Measurements from ENCODE around the gene ATG2A. TPM values are rescaled to one million over a fixed set of nuclear protein-coding genes. Genes with fewer than 3 reads are reported as not detected.
A peak's percentile ranks its signal among the peaks of the same experiment; 100 is the strongest.

ATG2A gene
- total and polyA plus RNA-seq, 10 of the 15 experiments (the other 5 are each of a cell fraction or from before 2014, with no cell fraction given), result 0.08 to 19.0 (median 4.6) TPM

- TF ChIP-seq CUX1 (IDR thresholded peaks at IDR 0.05; ENCODE audit: insufficient replicate concordance, low read depth, low read length) (no peak), KLF5 (IDR thresholded peaks at IDR 0.05; ENCODE audit: partially characterized antibody) (peak; percentile 54), SMARCA5 (IDR thresholded peaks at IDR 0.05) (peak; percentile 91), GABPA (IDR thresholded peaks at IDR 0.05; ENCODE audit: low read depth) (no peak), KAT2A (conservative IDR thresholded peaks at IDR 0.05; ENCODE audit: control insufficient read depth, low read depth, low read length) (no peak), CBX5 (IDR thresholded peaks at IDR 0.05; ENCODE audit: low read depth) (no peak), TCF7 (IDR thresholded peaks at IDR 0.05; ENCODE audit: borderline replicate concordance) (no peak), ZNF592 (IDR thresholded peaks at IDR 0.05) (0 out of 2 replicates have a peak, but pooled peaks have one; percentile 12), RAD51 (IDR thresholded peaks at IDR 0.05) (no peak), ZNF384 (IDR thresholded peaks at IDR 0.05; ENCODE audit: borderline replicate concordance, low read depth, low read length) (no peak), SPI1 (IDR thresholded peaks at IDR 0.05; ENCODE audit: borderline replicate concordance, insufficient read depth, low read depth, low read length) (peak; percentile 29; the same call in 1 of the 2 replicates), MYC (IDR thresholded peaks at IDR 0.05; ENCODE audit: insufficient read depth, insufficient read length, insufficient replicate concordance, low read length, severe bottlenecking) (peak; percentile 62), E2F8 (IDR thresholded peaks at IDR 0.05; ENCODE audit: low read depth, partially characterized antibody) (no peak), NFIC (IDR thresholded peaks at IDR 0.05; ENCODE audit: low read depth, low read length) (no peak), EP300 (IDR thresholded peaks at IDR 0.05; ENCODE audit: borderline replicate concordance in 1 of 2, control insufficient read depth in 1 of 2, low read depth in 2 of 2, low read length in 2 of 2) (peak; percentile 80 to 92), JUNB (IDR thresholded peaks at IDR 0.05) (peak; percentile 94)
Measured at GRCh38 chr11:64859542-64860414, 57.2 kb downstream of the ATG2A start (continued).
